ENCODE data around the gene NUMB. TPM values are rescaled to one million over a fixed set of nuclear protein-coding genes. Genes with fewer than 3 reads are reported as not detected.

The NUMB gene
- total and polyA plus RNA-seq, 2 experiments from 2014 or later = 64.8 to 142 TPM

- 86 to 90% methylated on average over 4 to 7 of the region's 7 CpGs for WGBS, 2 experiments (ENCODE audit: low coverage in 1 of 2, low lambda C conversion rate in 2 of 2, missing lambda C conversion rate in 2 of 2)
- Histone ChIP-seq H3K36me3 (ENCODE audit: low read depth) (no peaks in the 10 kb centered on the region), H3K4me1 (ENCODE audit: insufficient read depth) (no peaks in the 10 kb centered on the region), H3K9me2 (ENCODE audit: insufficient read depth) (no peaks in the 10 kb centered on the region), H2AFZ (no peak overlapping the region), H3K9ac (no peak overlapping the region), H3K79me2 (ENCODE audit: insufficient read depth) (no peaks in the 10 kb centered on the region), H3K9me3 (ENCODE audit: low read depth) (no peaks in the 10 kb centered on the region), H3K4me2 (ENCODE audit: unreplicated experiment) (no peak overlapping the region), H3K27ac (no peak overlapping the region), H3F3A (ENCODE audit: insufficient read depth) (0 out of 2 replicates have a peak, but pooled peaks cover 11% of the 10 kb centered on the region), H4K20me1 (ENCODE audit: insufficient read depth) (no peaks in the 10 kb centered on the region), H3K4me3 (no peak overlapping the region), H3K27me3 (replicated peaks; ENCODE audit: insufficient read depth) (no peaks in the 10 kb centered on the region)
- DNase-seq = no peak
- in situ Hi-C loops (cut with MboI) = no loop called here
- TF ChIP-seq EZH2 (IDR thresholded peaks at IDR 0.05; ENCODE audit: insufficient read depth, poor library complexity, severe bottlenecking) = no peak
- TF ChIP-seq EZH2phosphoT487 (IDR thresholded peaks at IDR 0.05; ENCODE audit: insufficient read depth, low read depth) = no peak
Measured at GRCh38 chr14:73263606-73264005, 194.7 kb downstream of the NUMB start.

GRCh38 chr14:73262427-73263183 is 195.7 kb downstream of the NUMB start:
- Histone ChIP-seq H4K20me1 (ENCODE audit: insufficient read depth) (no peaks in the 10 kb centered on the region), H2AFZ (no peak overlapping the region), H3K79me2 (ENCODE audit: insufficient read depth) (no peaks in the 10 kb centered on the region), H3K4me1 (ENCODE audit: insufficient read depth) (no peaks in the 10 kb centered on the region), H3F3A (ENCODE audit: insufficient read depth) (0 out of 2 replicates have a peak, but pooled peaks cover 6% of the 10 kb centered on the region), H3K27ac (no peak overlapping the region), H3K36me3 (ENCODE audit: low read depth) (no peaks in the 10 kb centered on the region), H3K9ac (no peak overlapping the region), H3K4me2 (ENCODE audit: unreplicated experiment) (no peak overlapping the region), H3K9me2 (ENCODE audit: insufficient read depth) (no peaks in the 10 kb centered on the region), H3K9me3 (ENCODE audit: low read depth) (no peaks in the 10 kb centered on the region), H3K27me3 (replicated peaks; ENCODE audit: insufficient read depth) (no peaks in the 10 kb centered on the region), H3K4me3 (no peak overlapping the region)
- DNase-seq = no peak
- TF ChIP-seq EZH2 (IDR thresholded peaks at IDR 0.05; ENCODE audit: insufficient read depth, poor library complexity, severe bottlenecking) (no peak), EZH2phosphoT487 (IDR thresholded peaks at IDR 0.05; ENCODE audit: insufficient read depth, low read depth) (no peak)
- WGBS, 2 experiments (ENCODE audit: low coverage in 1 of 2, low lambda C conversion rate in 2 of 2, missing lambda C conversion rate in 2 of 2) = 78 to 81% methylated on average over 18 to 19 of the region's 20 CpGs
- in situ Hi-C loops (cut with MboI) = no loop called here

DNA sequence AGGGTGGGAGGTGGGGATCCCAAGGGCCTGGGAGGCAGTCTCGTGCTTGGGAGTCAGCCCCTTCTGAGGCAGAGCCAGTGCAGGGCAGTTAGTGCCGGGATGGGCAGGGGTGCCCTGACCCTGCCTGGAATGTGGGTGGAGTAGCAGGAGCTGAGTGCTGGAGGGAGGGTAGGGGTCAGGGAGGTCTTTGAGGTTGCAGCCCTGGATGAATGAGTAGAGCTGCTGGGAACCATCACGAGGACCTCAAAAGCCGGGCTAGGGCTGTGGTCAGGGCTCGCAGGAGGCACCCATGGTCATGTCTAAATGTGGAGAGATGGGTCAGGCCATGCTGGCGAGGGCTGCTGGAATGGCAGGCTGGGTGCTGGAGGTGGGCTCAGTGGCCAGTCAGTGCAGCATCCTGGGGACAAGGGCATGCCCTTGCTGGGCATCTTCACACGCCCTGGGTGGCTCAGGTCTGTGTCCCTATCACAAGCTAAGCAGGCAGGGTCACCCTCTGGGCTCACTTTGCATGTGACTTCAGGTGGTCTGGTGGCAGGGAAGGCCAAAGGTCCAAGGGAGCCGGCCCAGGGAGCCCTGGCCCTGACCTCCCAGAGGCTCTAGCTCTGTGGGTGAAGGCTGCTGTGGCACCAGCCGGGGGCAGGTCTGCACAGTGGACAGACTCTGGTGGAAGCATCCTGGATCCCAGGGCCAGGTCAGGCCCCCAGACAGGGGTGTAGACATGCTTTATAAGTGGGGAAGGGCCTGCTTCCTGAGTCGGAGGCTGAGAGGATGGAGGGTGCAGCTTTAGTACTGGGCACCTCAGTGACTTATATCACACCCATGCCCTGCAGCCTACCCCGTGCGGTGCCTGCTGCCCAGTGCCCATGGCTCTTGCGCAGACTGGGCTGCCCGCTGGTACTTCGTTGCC is 196.6 kb downstream of the NUMB start:
- no peaks in the 10 kb centered on the region for H3K36me3 ChIP-seq (ENCODE audit: low read depth)
- no peaks in the 10 kb centered on the region for H3K9me2 ChIP-seq (ENCODE audit: insufficient read depth)
- no peaks in the 10 kb centered on the region for H3K4me1 ChIP-seq (ENCODE audit: insufficient read depth)
- H3K27me3 ChIP-seq (replicated peaks; ENCODE audit: insufficient read depth) = no peaks in the 10 kb centered on the region
- no peak overlapping the region for H3K27ac ChIP-seq
- no peaks in the 10 kb centered on the region for H3K79me2 ChIP-seq (ENCODE audit: insufficient read depth)
- H4K20me1 ChIP-seq (ENCODE audit: insufficient read depth) = no peaks in the 10 kb centered on the region
- 83 to 85% methylated on average over 14 to 15 of the region's 15 CpGs for WGBS, 2 experiments (ENCODE audit: low coverage in 1 of 2, low lambda C conversion rate in 2 of 2, missing lambda C conversion rate in 2 of 2)
- H2AFZ ChIP-seq = no peak overlapping the region
- TF ChIP-seq EZH2 (IDR thresholded peaks at IDR 0.05; ENCODE audit: insufficient read depth, poor library complexity, severe bottlenecking) = no peak
- TF ChIP-seq EZH2phosphoT487 (IDR thresholded peaks at IDR 0.05; ENCODE audit: insufficient read depth, low read depth) = no peak
- DNase-seq = no peak
- no peak overlapping the region for H3K9ac ChIP-seq
- in situ Hi-C loops (cut with MboI) = no loop called here
- H3K4me2 ChIP-seq (ENCODE audit: unreplicated experiment) = no peak overlapping the region
- H3K4me3 ChIP-seq = no peak overlapping the region
- 0 out of 2 replicates have a peak, but pooled peaks cover 6% of the 10 kb centered on the region for H3F3A ChIP-seq (ENCODE audit: insufficient read depth)
- no peaks in the 10 kb centered on the region for H3K9me3 ChIP-seq (ENCODE audit: low read depth)

DNA sequence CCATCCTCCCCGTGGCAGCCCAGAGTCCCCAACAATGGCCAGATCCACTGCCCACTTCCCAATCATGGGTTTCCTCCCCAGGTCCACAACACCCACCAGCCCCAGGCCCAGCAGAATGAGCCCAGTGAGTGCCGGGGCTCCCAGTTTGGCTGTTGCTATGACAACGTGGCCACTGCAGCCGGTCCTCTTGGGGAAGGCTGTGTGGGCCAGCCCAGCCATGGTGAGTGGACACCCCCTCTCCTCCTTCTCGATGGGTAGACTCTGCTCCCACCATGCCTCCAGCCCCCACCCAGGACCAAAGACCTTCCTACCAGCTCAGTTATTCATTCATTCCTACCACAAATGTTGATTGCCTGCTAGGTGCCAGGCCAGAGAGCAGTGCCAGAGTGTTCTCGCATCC is 197.3 kb downstream of the NUMB start:
- Histone ChIP-seq H3K79me2 (ENCODE audit: insufficient read depth) (no peaks in the 10 kb centered on the region), H3K9me2 (ENCODE audit: insufficient read depth) (no peaks in the 10 kb centered on the region), H2AFZ (no peak overlapping the region), H3K27ac (no peak overlapping the region), H3K27me3 (replicated peaks; ENCODE audit: insufficient read depth) (no peaks in the 10 kb centered on the region), H4K20me1 (ENCODE audit: insufficient read depth) (no peaks in the 10 kb centered on the region), H3K4me3 (no peak overlapping the region), H3K9me3 (ENCODE audit: low read depth) (no peaks in the 10 kb centered on the region), H3K4me1 (ENCODE audit: insufficient read depth) (no peaks in the 10 kb centered on the region), H3K36me3 (ENCODE audit: low read depth) (no peaks in the 10 kb centered on the region), H3K4me2 (ENCODE audit: unreplicated experiment) (no peak overlapping the region), H3F3A (ENCODE audit: insufficient read depth) (0 out of 2 replicates have a peak, but pooled peaks cover 6% of the 10 kb centered on the region), H3K9ac (no peak overlapping the region)
- TF ChIP-seq EZH2phosphoT487 (IDR thresholded peaks at IDR 0.05; ENCODE audit: insufficient read depth, low read depth) (no peak), EZH2 (IDR thresholded peaks at IDR 0.05; ENCODE audit: insufficient read depth, poor library complexity, severe bottlenecking) (no peak)
- no peak for DNase-seq
- 60 to 66% methylated on average over 6 of the region's 6 CpGs for WGBS, 2 experiments (ENCODE audit: low coverage in 1 of 2, low lambda C conversion rate in 2 of 2, missing lambda C conversion rate in 2 of 2)
- in situ Hi-C loops (cut with MboI) = no loop called here

Measured in GM23248 (cell line).